AG10803 (cell line): ENCODE measurements around the gene ERG.

Source experiments
- DNase-seq: peaks from one replicate; pipeline ENCODE4 v3.0.0; 2010; ENCODE audit warnings: low read depth
- H3K4me3 ChIP-seq: 2 replicates; pipeline ENCODE4 v1.5.1; 2011; ENCODE audit warnings: mild to moderate bottlenecking, low read length, control low read depth
- CTCF ChIP-seq: conservative IDR thresholded peaks from 2 replicates; pipeline ENCODE4 v1.5.1; 2011; ENCODE audit warnings: mild to moderate bottlenecking, low read length, control low read depth, inconsistent platforms

ERG gene

DNA sequence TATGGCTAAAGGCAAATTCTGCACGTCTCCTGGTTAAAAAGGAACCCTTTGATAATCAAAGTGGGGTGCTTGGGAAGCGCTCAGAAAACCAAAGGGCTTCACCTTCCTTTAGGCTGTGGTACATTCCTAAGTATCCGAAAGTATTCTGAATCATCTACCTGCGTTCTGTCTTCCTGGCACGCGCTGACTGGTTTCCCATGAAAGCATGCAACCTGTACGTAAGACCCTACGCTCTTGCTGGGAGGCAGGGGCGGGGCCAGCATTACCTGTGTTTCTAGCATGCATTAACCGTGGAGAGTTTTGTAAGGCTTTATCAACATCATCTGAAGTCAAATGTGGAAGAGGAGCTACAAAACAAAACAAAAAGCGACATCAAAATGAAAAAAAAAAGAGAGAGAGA, 96.0 kb downstream of the ERG start:
- H3K4me3 ChIP-seq, result no peak overlapping the region
- no peak for TF ChIP-seq CTCF
- DNase-seq, result no peak

DNA sequence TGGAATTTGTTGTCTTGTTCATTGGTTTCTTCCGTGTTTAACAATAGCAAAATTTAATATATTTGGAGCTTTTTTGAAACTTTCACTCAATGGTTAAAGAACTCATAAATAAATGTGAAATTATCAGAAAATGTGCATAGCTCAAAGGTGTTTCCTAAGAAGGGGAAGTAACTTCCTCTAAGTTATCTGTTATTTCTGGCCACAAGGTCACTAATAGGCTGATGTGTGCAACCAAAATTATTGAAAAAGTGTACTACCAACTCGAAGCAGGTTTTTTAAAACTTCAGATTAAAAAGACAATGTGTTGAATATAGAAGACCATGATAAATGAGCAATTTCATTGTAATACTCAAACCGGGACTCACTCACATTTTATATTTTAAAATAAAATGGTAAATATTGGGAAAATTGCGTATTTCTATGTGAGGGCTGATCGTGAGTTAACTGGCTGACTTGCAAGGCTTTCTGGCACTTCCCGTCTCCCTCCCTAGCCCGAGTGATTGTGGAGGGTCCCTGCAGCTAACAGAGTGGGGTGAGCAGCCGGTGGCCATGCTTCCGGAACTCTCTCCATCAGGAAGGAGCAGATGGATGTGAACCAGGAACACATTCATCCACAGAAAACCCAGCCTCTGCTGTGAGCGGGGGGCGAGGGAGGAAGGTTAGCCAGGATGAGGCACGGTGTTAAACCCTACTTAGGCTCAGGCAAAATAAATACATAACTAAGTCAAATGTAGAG, 96.9 kb downstream of the ERG start:
- DNase-seq, result no peak
- TF ChIP-seq CTCF, result no peak
- H3K4me3 ChIP-seq, result no peak overlapping the region

- TF ChIP-seq CTCF, result no peak
- DNase-seq, result no peak
- H3K4me3 ChIP-seq, result no peak overlapping the region
These were observed 97.9 kb downstream of the ERG start for GRCh38 chr21:38400195-38400919.

- no peak overlapping the region for H3K4me3 ChIP-seq
- no peak for DNase-seq
- no peak for TF ChIP-seq CTCF
These were observed 99.2 kb downstream of the ERG start for GRCh38 chr21:38399103-38399502.

DNA sequence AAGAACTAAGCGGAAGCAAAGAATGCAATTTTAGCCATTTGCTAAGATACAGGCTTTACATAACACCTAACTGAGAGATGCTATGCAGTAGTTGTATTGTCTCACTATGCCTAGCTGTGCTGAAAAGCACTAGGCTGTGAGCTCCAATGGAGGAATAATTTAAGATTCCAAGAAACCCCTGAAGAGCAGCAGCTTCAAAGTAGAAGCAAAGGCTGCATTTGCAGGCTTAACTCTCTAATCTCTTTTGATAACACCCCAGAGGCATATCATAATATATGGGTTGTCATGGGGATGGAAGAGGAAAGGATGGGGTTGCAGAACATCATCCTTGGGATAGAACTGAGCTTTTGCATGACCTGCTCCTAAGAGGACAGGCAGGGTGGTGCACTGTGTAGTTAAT, 102.0 kb downstream of the ERG start:
- no peak for DNase-seq
- TF ChIP-seq CTCF, result no peak
- H3K4me3 ChIP-seq, result no peak overlapping the region

DNA sequence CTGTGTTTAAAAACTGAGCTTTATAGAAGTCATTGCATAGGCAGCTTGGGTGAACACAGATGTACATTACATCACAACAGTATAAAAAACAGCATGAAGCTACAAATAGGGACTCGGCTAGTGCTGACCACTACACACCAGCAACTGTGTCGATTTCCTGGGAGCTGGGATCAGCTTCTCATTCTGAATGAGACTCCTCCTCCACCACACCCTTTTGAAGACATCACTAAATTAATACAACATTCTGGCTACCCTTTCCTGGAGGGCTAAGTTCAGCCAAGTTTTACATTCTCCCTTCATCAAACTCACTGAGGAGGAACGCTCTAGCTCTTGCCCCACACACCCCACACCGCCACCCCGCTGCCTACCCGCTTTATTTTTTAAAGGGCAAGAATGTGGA, 102.7 kb downstream of the ERG start:
- no peak for DNase-seq
- no peak for TF ChIP-seq CTCF
- H3K4me3 ChIP-seq, result no peak overlapping the region

DNA sequence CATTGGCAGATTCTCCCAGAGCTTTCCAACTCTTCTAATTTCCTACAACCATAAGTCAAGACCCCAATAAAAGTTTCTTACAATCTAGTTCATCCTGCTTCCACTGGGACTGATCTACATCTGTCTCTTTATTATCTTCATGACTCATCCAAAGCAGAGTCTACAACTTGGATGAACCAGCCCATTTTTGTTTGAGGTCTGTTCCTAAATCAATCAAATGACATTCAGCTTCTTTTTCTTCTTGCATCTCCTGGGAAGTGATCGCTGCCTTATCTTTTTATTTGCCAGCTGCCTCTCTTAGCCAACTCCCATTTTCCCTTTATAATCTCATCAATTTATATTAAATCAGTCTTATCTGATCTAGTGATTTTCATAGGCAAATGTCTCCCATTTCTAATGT, 105.6 kb downstream of the ERG start:
- no peak for TF ChIP-seq CTCF
- no peak for DNase-seq
- no peak overlapping the region for H3K4me3 ChIP-seq
